HG03575 (cell line): ENCODE data around the gene GPR4.

Experiments used
- ATAC-seq: cut with Tn5 transposase; IDR thresholded peaks from one replicate; pipeline ENCODE4 v1.9.1; 2021; ENCODE audit not compliant: unreplicated experiment, insufficient number of reproducible peaks, low FRiP score; ENCODE audit errors: extremely low read depth

The GPR4 gene

GRCh38 chr19:45593520-45593919 lies 8.5 kb downstream of the GPR4 start:
- no peak for ATAC-seq

- no peak for ATAC-seq
Measured at GRCh38 chr19:45592366-45592765, 9.6 kb downstream of the GPR4 start.

- no peak for ATAC-seq
Measured at GRCh38 chr19:45591638-45592005, 10.4 kb downstream of the GPR4 start.

GRCh38 chr19:45591004-45591637 lies 10.9 kb downstream of the GPR4 start:
- ATAC-seq, result no peak

GRCh38 chr19:45590300-45591003 lies 11.6 kb downstream of the GPR4 start:
- ATAC-seq, result no peak

GRCh38 chr19:45589768-45590167 lies 12.2 kb downstream of the GPR4 start:
- ATAC-seq, result no peak

- ATAC-seq, result no peak
Measured at GRCh38 chr19:45587873-45588272, 14.1 kb downstream of the GPR4 start.

GRCh38 chr19:45585158-45585577 lies 16.8 kb downstream of the GPR4 start:
- no peak for ATAC-seq

GRCh38 chr19:45584332-45585157 lies 17.5 kb downstream of the GPR4 start, which contains the start of gene OPA3:
OPA3 (minus strand) TSS chr19:45584802; CDS start chr19:45584764, 38 bp downstream.
- peak; percentile 39 for ATAC-seq

- ATAC-seq, result no peak
Measured at GRCh38 chr19:45581576-45581975, 20.4 kb downstream of the GPR4 start.

- no peak for ATAC-seq
Measured at GRCh38 chr19:45578861-45579260, 23.2 kb downstream of the GPR4 start.

- no peak for ATAC-seq
Measured at GRCh38 chr19:45577111-45577905, 24.7 kb downstream of the GPR4 start.

GRCh38 chr19:45576682-45577081 lies 25.3 kb downstream of the GPR4 start:
- no peak for ATAC-seq

GRCh38 chr19:45575216-45575615 lies 26.8 kb downstream of the GPR4 start:
- no peak for ATAC-seq

GRCh38 chr19:45574526-45574925 lies 27.5 kb downstream of the GPR4 start:
- no peak for ATAC-seq

GRCh38 chr19:45571457-45572220 lies 30.4 kb downstream of the GPR4 start:
- no peak for ATAC-seq

GRCh38 chr19:45569619-45570421 lies 32.2 kb downstream of the GPR4 start:
- ATAC-seq, result no peak

GRCh38 chr19:45568732-45569131 lies 33.3 kb downstream of the GPR4 start:
- ATAC-seq, result no peak
